ENCODE measurements around the gene MRPL50.
A peak's percentile ranks its signal among the peaks of the same experiment; 100 is the strongest.

The MRPL50 gene

GRCh38 chr9:101397746-101398067, 711 bp downstream of the MRPL50 start:
- ChIA-PET POLR2A (no interaction called here), CTCF (interaction anchor here (0.6 to 2.3 kb wide), 2 partner anchors 9 to 61 kb away, joined by 3 to 16 read pairs; no protein-coding TSS in a partner anchor)
- Histone ChIP-seq H3K36me3 (ENCODE audit: control insufficient read depth in 2 of 2, insufficient read depth in 1 of 2, low read length in 2 of 2) (peaks cover 14 to 63% of the 10 kb centered on the region in 2 experiments), H3K9me3 (ENCODE audit: control insufficient read depth, insufficient read depth, low read depth, low read length) (no peaks in the 10 kb centered on the region), H3K27ac (ENCODE audit: extremely low read depth, low read depth, low read length) (no peak overlapping the region), H3K4me3 (ENCODE audit: low read depth, low read length) (peak overlapping the region; percentile 84), H3K4me1 (ENCODE audit: control insufficient read depth, insufficient read depth, low read length) (no peaks in the 10 kb centered on the region)
- TF ChIP-seq ZNF645 (tag by site-specific recombination; IDR thresholded peaks at IDR 0.05) (no peak), ZNF221 (tag by site-specific recombination; IDR thresholded peaks at IDR 0.05; ENCODE audit: borderline replicate concordance) (no peak), ZBTB11 (tag by site-specific recombination; conservative IDR thresholded peaks at IDR 0.05; ENCODE audit: low read depth) (no peak), ZNF785 (tag by site-specific recombination; IDR thresholded peaks at IDR 0.05) (no peak), ZSCAN16 (tag by site-specific recombination; IDR thresholded peaks at IDR 0.05) (no peak), ZBTB26 (tag by site-specific recombination; optimal IDR thresholded peaks at IDR 0.05) (no peak), ZNF610 (tag by site-specific recombination; IDR thresholded peaks at IDR 0.05; ENCODE audit: borderline replicate concordance) (no peak), ZBTB8A (tag by site-specific recombination; IDR thresholded peaks at IDR 0.05) (no peak), KLF10 (tag by site-specific recombination; IDR thresholded peaks at IDR 0.05) (no peak), ZNF362 (tag by site-specific recombination; IDR thresholded peaks at IDR 0.05) (no peak), ZFP69B (tag by site-specific recombination; IDR thresholded peaks at IDR 0.05) (no peak), ZNF138 (tag by site-specific recombination; IDR thresholded peaks at IDR 0.05; ENCODE audit: borderline replicate concordance) (no peak), ZNF513 (tag by site-specific recombination; IDR thresholded peaks at IDR 0.05) (no peak)

- CTCF ChIA-PET = interaction anchor here (0.7 kb wide), 1 partner anchor 106 kb away, joined by 5 read pairs; no protein-coding TSS in a partner anchor
- H3K4me1 ChIP-seq (ENCODE audit: control insufficient read depth, insufficient read depth, low read length) = no peaks in the 10 kb centered on the region
- no peaks in the 10 kb centered on the region for H3K9me3 ChIP-seq (ENCODE audit: control insufficient read depth, insufficient read depth, low read depth, low read length)
- no peak overlapping the region for H3K4me3 ChIP-seq (ENCODE audit: low read depth, low read length)
- POLR2A ChIA-PET = interaction anchor here (0.7 kb wide), 1 partner anchor 134 kb away, joined by 3 read pairs; no protein-coding TSS in a partner anchor
- H3K27ac ChIP-seq (ENCODE audit: extremely low read depth, low read depth, low read length) = no peak overlapping the region
- peaks cover 4 to 46% of the 10 kb centered on the region in 2 experiments; a peak in 2 of 3 replicates for H3K36me3 ChIP-seq (ENCODE audit: control insufficient read depth in 2 of 2, insufficient read depth in 1 of 2, low read length in 2 of 2)
- TF ChIP-seq ZNF362 (tag by site-specific recombination; IDR thresholded peaks at IDR 0.05) = no peak
- TF ChIP-seq ZNF2 (tag by site-specific recombination; IDR thresholded peaks at IDR 0.05) = no peak
- no peak for TF ChIP-seq ZNF174 (tag by site-specific recombination; IDR thresholded peaks at IDR 0.05)
- no peak for TF ChIP-seq AEBP2 (tag by site-specific recombination; IDR thresholded peaks at IDR 0.05; ENCODE audit: borderline replicate concordance)
- TF ChIP-seq ZNF140 (tag by site-specific recombination; IDR thresholded peaks at IDR 0.05) = no peak
- no peak for TF ChIP-seq TCF7L2 (IDR thresholded peaks at IDR 0.05; ENCODE audit: borderline replicate concordance, low read depth, low read length)
- TF ChIP-seq ZBTB20 (tag by site-specific recombination; IDR thresholded peaks at IDR 0.05) = no peak
- no peak for TF ChIP-seq GLIS1 (tag by site-specific recombination; IDR thresholded peaks at IDR 0.05)
- TF ChIP-seq ZNF670 (tag by site-specific recombination; IDR thresholded peaks at IDR 0.05; ENCODE audit: low read depth) = no peak
- no peak for TF ChIP-seq ZSCAN18 (tag by site-specific recombination; IDR thresholded peaks at IDR 0.05)
Measured at GRCh38 chr9:101394687-101395086, 3.7 kb downstream of the MRPL50 start.

All from HEK293 (cell line).